ENCODE results near the gene LRRC8E. TPM values are rescaled to one million over a fixed set of nuclear protein-coding genes. Genes with fewer than 3 reads are reported as not detected.

The LRRC8E gene
- total and polyA plus RNA-seq, 2 of the 8 experiments (the other 6 are each of a cell fraction or from before 2014, with no cell fraction given) = 2.7 to 2.9 TPM

DNA sequence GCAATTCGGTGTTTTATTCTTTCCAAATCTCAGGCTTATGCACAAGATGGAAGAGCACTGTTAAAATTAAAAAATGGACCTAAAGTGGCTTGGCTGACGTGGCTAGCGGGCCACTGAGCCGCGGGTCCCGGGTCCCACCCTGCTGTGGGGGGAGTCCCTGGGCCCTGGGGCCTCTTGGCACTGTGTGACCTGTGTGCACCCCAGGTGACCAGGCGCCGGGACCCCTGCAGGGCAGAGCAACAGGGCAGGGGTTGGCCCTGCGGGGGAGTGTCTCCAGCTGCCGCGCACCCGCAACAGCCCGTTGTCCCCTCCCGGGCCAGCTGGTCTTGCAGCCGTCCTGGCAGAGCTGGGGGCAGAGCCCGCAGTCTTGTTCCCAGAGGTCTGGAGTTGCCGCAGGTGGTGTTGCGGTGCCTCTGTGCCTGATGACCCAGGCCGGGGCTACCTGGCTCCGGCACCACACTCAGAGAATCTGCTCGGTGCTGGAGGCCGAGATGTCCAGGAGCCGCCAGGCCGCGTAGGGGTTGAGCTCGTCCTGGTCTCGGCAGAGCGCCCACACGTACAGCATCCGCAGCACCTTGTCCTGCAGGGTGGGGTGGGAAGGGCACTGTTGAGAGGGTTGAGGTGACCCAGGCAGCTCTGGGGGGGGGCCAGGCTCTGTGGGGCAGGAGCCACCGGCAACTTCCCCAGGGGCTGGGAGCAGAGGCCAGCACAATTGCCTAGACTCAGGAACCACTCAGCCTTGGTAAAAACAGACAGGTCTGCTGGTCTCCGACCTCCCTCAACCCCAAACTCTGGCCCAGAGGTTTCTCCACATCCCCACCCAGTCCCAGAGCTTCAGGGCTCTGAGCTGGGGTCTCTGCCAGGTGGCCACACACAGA is 38.7 kb downstream of the LRRC8E start (continued):
- TF ChIP-seq, protein P1, sequence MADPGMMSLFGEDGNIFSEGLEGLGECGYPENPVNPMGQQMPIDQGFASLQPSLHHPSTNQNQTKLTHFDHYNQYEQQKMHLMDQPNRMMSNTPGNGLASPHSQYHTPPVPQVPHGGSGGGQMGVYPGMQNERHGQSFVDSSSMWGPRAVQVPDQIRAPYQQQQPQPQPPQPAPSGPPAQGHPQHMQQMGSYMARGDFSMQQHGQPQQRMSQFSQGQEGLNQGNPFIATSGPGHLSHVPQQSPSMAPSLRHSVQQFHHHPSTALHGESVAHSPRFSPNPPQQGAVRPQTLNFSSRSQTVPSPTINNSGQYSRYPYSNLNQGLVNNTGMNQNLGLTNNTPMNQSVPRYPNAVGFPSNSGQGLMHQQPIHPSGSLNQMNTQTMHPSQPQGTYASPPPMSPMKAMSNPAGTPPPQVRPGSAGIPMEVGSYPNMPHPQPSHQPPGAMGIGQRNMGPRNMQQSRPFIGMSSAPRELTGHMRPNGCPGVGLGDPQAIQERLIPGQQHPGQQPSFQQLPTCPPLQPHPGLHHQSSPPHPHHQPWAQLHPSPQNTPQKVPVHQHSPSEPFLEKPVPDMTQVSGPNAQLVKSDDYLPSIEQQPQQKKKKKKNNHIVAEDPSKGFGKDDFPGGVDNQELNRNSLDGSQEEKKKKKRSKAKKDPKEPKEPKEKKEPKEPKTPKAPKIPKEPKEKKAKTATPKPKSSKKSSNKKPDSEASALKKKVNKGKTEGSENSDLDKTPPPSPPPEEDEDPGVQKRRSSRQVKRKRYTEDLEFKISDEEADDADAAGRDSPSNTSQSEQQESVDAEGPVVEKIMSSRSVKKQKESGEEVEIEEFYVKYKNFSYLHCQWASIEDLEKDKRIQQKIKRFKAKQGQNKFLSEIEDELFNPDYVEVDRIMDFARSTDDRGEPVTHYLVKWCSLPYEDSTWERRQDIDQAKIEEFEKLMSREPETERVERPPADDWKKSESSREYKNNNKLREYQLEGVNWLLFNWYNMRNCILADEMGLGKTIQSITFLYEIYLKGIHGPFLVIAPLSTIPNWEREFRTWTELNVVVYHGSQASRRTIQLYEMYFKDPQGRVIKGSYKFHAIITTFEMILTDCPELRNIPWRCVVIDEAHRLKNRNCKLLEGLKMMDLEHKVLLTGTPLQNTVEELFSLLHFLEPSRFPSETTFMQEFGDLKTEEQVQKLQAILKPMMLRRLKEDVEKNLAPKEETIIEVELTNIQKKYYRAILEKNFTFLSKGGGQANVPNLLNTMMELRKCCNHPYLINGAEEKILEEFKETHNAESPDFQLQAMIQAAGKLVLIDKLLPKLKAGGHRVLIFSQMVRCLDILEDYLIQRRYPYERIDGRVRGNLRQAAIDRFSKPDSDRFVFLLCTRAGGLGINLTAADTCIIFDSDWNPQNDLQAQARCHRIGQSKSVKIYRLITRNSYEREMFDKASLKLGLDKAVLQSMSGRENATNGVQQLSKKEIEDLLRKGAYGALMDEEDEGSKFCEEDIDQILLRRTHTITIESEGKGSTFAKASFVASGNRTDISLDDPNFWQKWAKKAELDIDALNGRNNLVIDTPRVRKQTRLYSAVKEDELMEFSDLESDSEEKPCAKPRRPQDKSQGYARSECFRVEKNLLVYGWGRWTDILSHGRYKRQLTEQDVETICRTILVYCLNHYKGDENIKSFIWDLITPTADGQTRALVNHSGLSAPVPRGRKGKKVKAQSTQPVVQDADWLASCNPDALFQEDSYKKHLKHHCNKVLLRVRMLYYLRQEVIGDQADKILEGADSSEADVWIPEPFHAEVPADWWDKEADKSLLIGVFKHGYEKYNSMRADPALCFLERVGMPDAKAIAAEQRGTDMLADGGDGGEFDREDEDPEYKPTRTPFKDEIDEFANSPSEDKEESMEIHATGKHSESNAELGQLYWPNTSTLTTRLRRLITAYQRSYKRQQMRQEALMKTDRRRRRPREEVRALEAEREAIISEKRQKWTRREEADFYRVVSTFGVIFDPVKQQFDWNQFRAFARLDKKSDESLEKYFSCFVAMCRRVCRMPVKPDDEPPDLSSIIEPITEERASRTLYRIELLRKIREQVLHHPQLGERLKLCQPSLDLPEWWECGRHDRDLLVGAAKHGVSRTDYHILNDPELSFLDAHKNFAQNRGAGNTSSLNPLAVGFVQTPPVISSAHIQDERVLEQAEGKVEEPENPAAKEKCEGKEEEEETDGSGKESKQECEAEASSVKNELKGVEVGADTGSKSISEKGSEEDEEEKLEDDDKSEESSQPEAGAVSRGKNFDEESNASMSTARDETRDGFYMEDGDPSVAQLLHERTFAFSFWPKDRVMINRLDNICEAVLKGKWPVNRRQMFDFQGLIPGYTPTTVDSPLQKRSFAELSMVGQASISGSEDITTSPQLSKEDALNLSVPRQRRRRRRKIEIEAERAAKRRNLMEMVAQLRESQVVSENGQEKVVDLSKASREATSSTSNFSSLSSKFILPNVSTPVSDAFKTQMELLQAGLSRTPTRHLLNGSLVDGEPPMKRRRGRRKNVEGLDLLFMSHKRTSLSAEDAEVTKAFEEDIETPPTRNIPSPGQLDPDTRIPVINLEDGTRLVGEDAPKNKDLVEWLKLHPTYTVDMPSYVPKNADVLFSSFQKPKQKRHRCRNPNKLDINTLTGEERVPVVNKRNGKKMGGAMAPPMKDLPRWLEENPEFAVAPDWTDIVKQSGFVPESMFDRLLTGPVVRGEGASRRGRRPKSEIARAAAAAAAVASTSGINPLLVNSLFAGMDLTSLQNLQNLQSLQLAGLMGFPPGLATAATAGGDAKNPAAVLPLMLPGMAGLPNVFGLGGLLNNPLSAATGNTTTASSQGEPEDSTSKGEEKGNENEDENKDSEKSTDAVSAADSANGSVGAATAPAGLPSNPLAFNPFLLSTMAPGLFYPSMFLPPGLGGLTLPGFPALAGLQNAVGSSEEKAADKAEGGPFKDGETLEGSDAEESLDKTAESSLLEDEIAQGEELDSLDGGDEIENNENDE (IDR thresholded peaks at IDR 0.05; ENCODE audit: insufficient replicate concordance, low read length) = no peak
- no peak for TF ChIP-seq POLR2A (IDR thresholded peaks at IDR 0.05; ENCODE audit: control extremely low read depth in 1 of 2, low read depth in 2 of 2, low read length in 2 of 2)
- TF ChIP-seq HDAC2 (IDR thresholded peaks at IDR 0.05; ENCODE audit: borderline replicate concordance in 1 of 2, low read depth in 2 of 2, low read length in 2 of 2) = no peak
- TF ChIP-seq TAF1 (IDR thresholded peaks at IDR 0.05; ENCODE audit: low read depth, low read length) = no peak
- no peak for TF ChIP-seq RNF2 (IDR thresholded peaks at IDR 0.05; ENCODE audit: borderline replicate concordance, low read depth, low read length, missing control alignments, poor library complexity, severe bottlenecking)
- TF ChIP-seq CTBP2 (IDR thresholded peaks at IDR 0.05; ENCODE audit: borderline replicate concordance, insufficient read depth, insufficient read length, low read length) = no peak
- TF ChIP-seq SP4 (IDR thresholded peaks at IDR 0.05; ENCODE audit: low read length) = no peak
- no peak for TF ChIP-seq TAF7 (optimal IDR thresholded peaks at IDR 0.05; ENCODE audit: borderline replicate concordance, low read depth, low read length)
- TF ChIP-seq CREB1 (IDR thresholded peaks at IDR 0.05) = no peak

Data from H1 (cell line).